H1 (cell line): ENCODE measurements around the gene STX17. TPM values are rescaled to one million over a fixed set of nuclear protein-coding genes. Genes with fewer than 3 reads are reported as not detected.

Experiments
- CTCF ChIA-PET: fragments of 300-600 bp; sonication (Branson Sonifier 250); formaldehyde crosslinking; loops from one replicate; lab custom pipeline; 2021; ENCODE audit not compliant: partially characterized antibody; lab: Charles Lee
- POLR2A ChIA-PET: fragments of 300-600 bp; sonication (Branson Sonifier 250); formaldehyde crosslinking; loops from one replicate; lab custom pipeline; 2021; ENCODE audit warnings: inconsistent platforms; ENCODE audit not compliant: partially characterized antibody; lab: Charles Lee
- DNase-seq, 2 experiments: peaks; one replicate each; pipeline versions ENCODE4 v3.0.0 to v3.0.0-alpha.2; 2010 to 2022; ENCODE audit warnings: low spot score in 2 of 2, low read depth in 1 of 2, mixed read lengths in 1 of 2
- FAIRE-seq: peaks from 2 replicates; lab custom pipeline; 2011; peaks lifted over from hg19 to GRCh38; lab: Jason Lieb, UNC
- H2AFZ ChIP-seq: 2 replicates; pipeline ENCODE4 v1.8.1; 2012; ENCODE audit warnings: low read length, inconsistent platforms
- H2AK5ac ChIP-seq: 2 replicates; pipeline ENCODE4 v1.6.1; 2013; ENCODE audit warnings: low read depth, low read length
- H2BK120ac ChIP-seq: replicated peaks from 2 replicates; pipeline ENCODE3; 2013; ENCODE audit warnings: low read depth, low read length, inconsistent platforms
- H2BK12ac ChIP-seq: 2 replicates; pipeline ENCODE4 v1.6.1; 2013; ENCODE audit warnings: low read depth, low read length
- H2BK15ac ChIP-seq: 2 replicates; pipeline ENCODE4 v1.6.1; 2013; ENCODE audit warnings: low read length
- H2BK20ac ChIP-seq: 2 replicates; pipeline ENCODE4 v1.6.1; 2013; ENCODE audit warnings: low read length
- H2BK5ac ChIP-seq: 2 replicates; pipeline ENCODE4 v1.6.1; 2013; ENCODE audit warnings: low read depth, low read length
- H3K14ac ChIP-seq: 2 replicates; pipeline ENCODE4 v1.6.1; 2013; ENCODE audit warnings: inconsistent platforms; ENCODE audit not compliant: insufficient read length
- H3K18ac ChIP-seq: 2 replicates; pipeline ENCODE4 v1.6.1; 2013; ENCODE audit warnings: low read length; ENCODE audit errors: extremely low read depth
- H3K23ac ChIP-seq: 2 replicates; pipeline ENCODE4 v1.6.1; 2013; ENCODE audit warnings: inconsistent platforms; ENCODE audit not compliant: insufficient read length
- H3K23me2 ChIP-seq: 2 replicates; pipeline ENCODE4 v1.6.1; 2013; ENCODE audit warnings: low read depth, low read length
- H3K27ac ChIP-seq: 2 replicates; pipeline ENCODE4 v1.6.1; 2011; ENCODE audit warnings: low read depth, low read length, inconsistent platforms
- H3K27me3 ChIP-seq, 4 experiments: replicated peaks in 1 of 4; 1 replicate in 1 of 4; 2 replicates in 3 of 4; pipeline versions ENCODE4 v1.6.1 to v1.8.1; 2011 to 2013; ENCODE audit warnings: low read length in 3 of 4, mild to moderate bottlenecking in 3 of 4, inconsistent platforms in 2 of 4, mixed read lengths in 2 of 4, moderate library complexity in 1 of 4; ENCODE audit not compliant: control insufficient read depth in 3 of 4, insufficient read depth in 3 of 4; ENCODE audit errors: extremely low read depth in 1 of 4
- H3K36me3 ChIP-seq, 4 experiments: 2 replicates each; pipeline versions ENCODE4 v1.6.1 to v1.8.1; 2011 to 2013; ENCODE audit warnings: mild to moderate bottlenecking in 4 of 4, low read length in 3 of 4, moderate library complexity in 2 of 4, control low read depth in 1 of 4, inconsistent platforms in 1 of 4; ENCODE audit not compliant: insufficient read depth in 4 of 4, control insufficient read depth in 2 of 4
- H3K4ac ChIP-seq: replicated peaks from 2 replicates; pipeline ENCODE3; 2013; ENCODE audit warnings: low read length, low read depth, mixed read lengths, inconsistent platforms; ENCODE audit not compliant: insufficient read length
- H3K4me1 ChIP-seq, 4 experiments: replicated peaks in 1 of 4; 1 replicate in 1 of 4; 2 replicates in 3 of 4; pipeline versions ENCODE4 v1.6.1 to v1.8.1; 2011 to 2013; ENCODE audit warnings: low read length in 3 of 4, inconsistent platforms in 2 of 4, mixed read lengths in 1 of 4; ENCODE audit not compliant: insufficient read depth in 4 of 4, control insufficient read depth in 3 of 4
- H3K4me2 ChIP-seq, 2 experiments: 2 replicates each; pipeline versions ENCODE4 v1.6.1 to v1.8.1; 2011 to 2013; ENCODE audit warnings: low read depth in 2 of 2, low read length in 2 of 2, control low read depth in 1 of 2, inconsistent platforms in 1 of 2, mild to moderate bottlenecking in 1 of 2; ENCODE audit not compliant: insufficient read depth in 1 of 2
- H3K4me3 ChIP-seq, 4 experiments: fragments of 200-600, 300-600 bp in 1 of 4; sonication (generic), shearing (Covaris generic), sonication (Bioruptor Twin) in 1 of 4; 2 replicates each; pipeline versions ENCODE4 v1.5.1 to v1.8.1; 2011 to 2016; ENCODE audit warnings: low read length in 4 of 4, low read depth in 3 of 4, control low read depth in 2 of 4, inconsistent platforms in 2 of 4, mild to moderate bottlenecking in 2 of 4, mixed read lengths in 1 of 4, moderate library complexity in 1 of 4; ENCODE audit not compliant: insufficient read depth in 2 of 4; ENCODE audit errors: extremely low read depth in 1 of 4
- H3K56ac ChIP-seq: replicated peaks from 2 replicates; pipeline ENCODE3; 2013; ENCODE audit warnings: low read depth, mild to moderate bottlenecking, mixed read lengths, low read length, inconsistent platforms; ENCODE audit not compliant: insufficient read length
- H3K79me1 ChIP-seq: 2 replicates; pipeline ENCODE4 v1.6.1; 2013; ENCODE audit warnings: low read depth, low read length, control low read depth
- H3K79me2 ChIP-seq, 2 experiments: 2 replicates each; pipeline versions ENCODE4 v1.6.1 to v1.8.1; 2012 to 2013; ENCODE audit warnings: low read length in 2 of 2, mild to moderate bottlenecking in 2 of 2, inconsistent platforms in 1 of 2; ENCODE audit not compliant: insufficient read depth in 2 of 2, control insufficient read depth in 1 of 2
- H3K9ac ChIP-seq, 4 experiments: replicated peaks in 1 of 4; 1 replicate in 1 of 4; 2 replicates in 3 of 4; pipeline versions ENCODE4 v1.6.1 to v1.8.1; 2011 to 2013; ENCODE audit warnings: low read depth in 3 of 4, low read length in 3 of 4, control low read depth in 2 of 4, mild to moderate bottlenecking in 2 of 4, moderate library complexity in 2 of 4, inconsistent platforms in 1 of 4; ENCODE audit errors: extremely low read depth in 1 of 4
- H3K9me3 ChIP-seq, 2 experiments: 2 replicates each; pipeline versions ENCODE4 v1.6.1 to v1.8.1; 2012 to 2013; ENCODE audit warnings: mild to moderate bottlenecking in 2 of 2, moderate library complexity in 2 of 2, control low read depth in 1 of 2, inconsistent platforms in 1 of 2, low read depth in 1 of 2, low read length in 1 of 2, mixed read lengths in 1 of 2; ENCODE audit not compliant: insufficient read depth in 2 of 2
- H4K20me1 ChIP-seq, 2 experiments: replicated peaks in 1 of 2; 2 replicates each; pipeline versions ENCODE3 to v1.8.1; 2011 to 2013; ENCODE audit warnings: inconsistent platforms in 2 of 2, low read length in 2 of 2, mild to moderate bottlenecking in 1 of 2; ENCODE audit not compliant: insufficient read depth in 2 of 2, control insufficient read depth in 1 of 2
- H4K5ac ChIP-seq: 2 replicates; pipeline ENCODE4 v1.6.1; 2013; ENCODE audit warnings: low read length, low read depth, mixed read lengths, inconsistent platforms; ENCODE audit not compliant: insufficient read length
- H4K8ac ChIP-seq: 2 replicates; pipeline ENCODE4 v1.8.0; 2013; ENCODE audit warnings: mild to moderate bottlenecking, moderate library complexity, low read length, inconsistent platforms; ENCODE audit not compliant: insufficient read depth; ENCODE audit errors: extremely low read depth
- H4K91ac ChIP-seq: replicated peaks from 2 replicates; pipeline ENCODE3; 2013; ENCODE audit warnings: low read length, mixed read lengths, inconsistent platforms; ENCODE audit not compliant: insufficient read length
- CBX5 ChIP-seq: fragments of 300-800, 300-1000 bp; sonication (generic); IDR thresholded peaks from 2 replicates; pipeline ENCODE4 v1.7.1; 2016; ENCODE audit warnings: antibody characterized with exemption, low read length, low read depth
- CHD2 ChIP-seq: IDR thresholded peaks from 2 replicates; pipeline ENCODE4 v1.6.1; 2012; ENCODE audit warnings: low read length, improper control_type of control experiment
- EP300 ChIP-seq, 2 experiments: IDR thresholded peaks; 1 replicate in 1 of 2; 2 replicates in 1 of 2; pipeline ENCODE4 v1.6.1; 2011 to 2012; ENCODE audit warnings: low read depth in 2 of 2, low read length in 2 of 2, mild to moderate bottlenecking in 2 of 2, borderline replicate concordance in 1 of 2, inconsistent platforms in 1 of 2, moderate library complexity in 1 of 2
- FOSL1 ChIP-seq: IDR thresholded peaks from 2 replicates; pipeline ENCODE4 v1.6.1; 2011; ENCODE audit warnings: mild to moderate bottlenecking, low read depth, low read length, moderate library complexity; ENCODE audit not compliant: insufficient read depth
- GABPA ChIP-seq: IDR thresholded peaks from 2 replicates; pipeline ENCODE4 v1.6.1; 2011; ENCODE audit warnings: mild to moderate bottlenecking, low read length, moderate library complexity, borderline replicate concordance; ENCODE audit not compliant: insufficient read depth
- RXRA ChIP-seq: IDR thresholded peaks from 2 replicates; pipeline ENCODE4 v1.6.1; 2011; ENCODE audit warnings: low read depth, mild to moderate bottlenecking, low read length, moderate library complexity; ENCODE audit not compliant: insufficient read depth
- SRF ChIP-seq: IDR thresholded peaks from 2 replicates; pipeline ENCODE4 v1.6.1; 2011; ENCODE audit warnings: mild to moderate bottlenecking, low read depth, low read length, moderate library complexity
- SUZ12 ChIP-seq: fragments of 200-600 bp; sonication (generic); IDR thresholded peaks from 2 replicates; pipeline ENCODE4 v1.6.1; 2012; ENCODE audit warnings: mild to moderate bottlenecking, inconsistent platforms, low read length, moderate library complexity, mixed read lengths
- TCF12 ChIP-seq: IDR thresholded peaks from 2 replicates; pipeline ENCODE4 v1.6.1; 2011; ENCODE audit warnings: low read depth, mild to moderate bottlenecking, low read length
- WGBS, 2 experiments: shearing (Covaris generic) in 1 of 2; methylation state at CpG; one replicate each; pipeline versions ENCODE4 v1.1.6 to v1.1.7; 2013 to 2015; ENCODE audit warnings: low lambda C conversion rate in 2 of 2, mixed read lengths in 2 of 2, inconsistent platforms in 1 of 2, low coverage in 1 of 2, missing lambda C conversion rate in 1 of 2; ENCODE audit not compliant: insufficient replicate concordance in 2 of 2, insufficient coverage in 1 of 2, insufficient read length in 1 of 2; ENCODE audit errors: extremely low coverage in 1 of 2, missing lambda C conversion rate in 1 of 2; 5-methylcytosine and 5-hydroxymethylcytosine counted together
- polyA plus RNA-seq, 7 experiments: library from polyadenylated mRNA; depleted of rRNA in 3 of 7; stranded (reverse) in 5 of 7; unstranded in 2 of 7; fragments of >200 nt in 5 of 7; fragments of 200-250 nt in 2 of 7; gene quantifications; 1 replicate in 5 of 7; 2 replicates in 1 of 7; 4 replicates in 1 of 7; pipeline versions ENCODE4 v1.2.1 to v1.2.3, GENCODE V29; 2011 to 2013; ENCODE audit warnings: missing spikeins in 2 of 7, mixed read lengths in 2 of 7
- total RNA-seq: library from RNA; stranded (reverse); fragmentation: NEBNext Ultra II Directional; extraction: Animal tissue kit (Norgen Biotek cat#: 25700); gene quantifications from 2 replicates; pipeline ENCODE4 v1.2.1, GENCODE V29; 2021

STX17 gene
- total and polyA plus RNA-seq, 2 of the 8 experiments (the other 6 are each of a cell fraction or from before 2014, with no cell fraction given) = 4.5 to 16.3 TPM

GRCh38 chr9:99953861-99954507, 47.5 kb downstream of the STX17 start:
- H2BK120ac ChIP-seq = no peak overlapping the region
- no peaks in the 10 kb centered on the region for H3K27me3 ChIP-seq
- no peak overlapping the region for H2AFZ ChIP-seq
- no peak overlapping the region for H3K14ac ChIP-seq
- no peak overlapping the region for H4K5ac ChIP-seq
- no peak overlapping the region for H3K27ac ChIP-seq
- no peak overlapping the region for H3K23ac ChIP-seq
- WGBS, 2 experiments = 88% methylated on average over 3 of the region's 3 CpGs; no CpG with 5 or more reads in 1 of the 2 experiments
- ChIA-PET POLR2A (no interaction called here), CTCF (interaction anchor here (0.6 kb wide), 1 partner anchor 23 kb away, joined by 6 read pairs; no protein-coding TSS in a partner anchor)
- no peak overlapping the region for H2BK20ac ChIP-seq
- no peak for DNase-seq
- no peak overlapping the region for H2BK5ac ChIP-seq
- no peaks in the 10 kb centered on the region for H3K36me3 ChIP-seq
- no peaks in the 10 kb centered on the region for H3K79me1 ChIP-seq
- no peak overlapping the region for H3K18ac ChIP-seq
- no peak overlapping the region for H2AK5ac ChIP-seq
- H4K20me1 ChIP-seq = no peaks in the 10 kb centered on the region
- TF ChIP-seq GABPA (no peak), RXRA (no peak), SRF (no peak), CBX5 (no peak), SUZ12 (no peak), CHD2 (no peak), FOSL1 (no peak), EP300 (IDR thresholded peaks at IDR 0.05; ENCODE audit: borderline replicate concordance in 1 of 2, low read depth in 2 of 2, low read length in 2 of 2) (no peak), TCF12 (no peak)
- no peak overlapping the region for H3K4ac ChIP-seq
- no peak overlapping the region for H3K4me2 ChIP-seq
- H3K23me2 ChIP-seq = no peaks in the 10 kb centered on the region
- H3K9me3 ChIP-seq = no peaks in the 10 kb centered on the region
- no peaks in the 10 kb centered on the region for H3K4me1 ChIP-seq
- no peak overlapping the region for H2BK15ac ChIP-seq
- H3K56ac ChIP-seq = no peak overlapping the region
- H4K91ac ChIP-seq = no peak overlapping the region
- no peak overlapping the region for H2BK12ac ChIP-seq
- H3K79me2 ChIP-seq = no peaks in the 10 kb centered on the region
- no peak overlapping the region for H3K9ac ChIP-seq
- no peak overlapping the region for H3K4me3 ChIP-seq
- H4K8ac ChIP-seq = no peak overlapping the region
- FAIRE-seq = no peak
